Activated naive CD8-positive, alpha-beta T cell treated with anti-CD3 and anti-CD28 coated beads, Interleukin-2, amount 50 U/mL, for 16 hours (primary cell): ENCODE data around the gene RNF220.

Source experiments
- DNase-seq: peaks from one replicate; pipeline ENCODE4 v3.0.0-alpha.2; 2020; ENCODE audit warnings: low read depth, low spot score

RNF220 gene

DNA sequence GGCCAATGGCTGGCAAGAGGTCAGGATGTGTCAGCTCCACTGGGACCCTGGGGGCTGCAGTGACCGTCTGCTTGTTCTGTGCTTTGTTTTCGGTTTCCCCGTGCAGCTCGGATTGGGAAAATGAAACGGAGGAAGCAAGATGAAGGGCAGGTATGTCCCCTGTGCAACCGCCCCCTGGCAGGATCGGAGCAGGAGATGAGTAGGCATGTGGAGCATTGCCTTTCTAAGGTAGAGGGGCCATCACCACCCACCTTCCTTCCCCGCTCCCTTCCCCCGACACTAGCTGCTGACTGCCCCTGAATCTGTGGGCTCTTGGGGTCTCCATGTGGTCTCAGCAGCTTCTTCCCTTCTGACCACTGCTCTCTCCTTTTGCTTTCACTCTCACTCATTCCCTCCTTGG, 230.4 kb downstream of the RNF220 start:
- no peak for DNase-seq

DNA sequence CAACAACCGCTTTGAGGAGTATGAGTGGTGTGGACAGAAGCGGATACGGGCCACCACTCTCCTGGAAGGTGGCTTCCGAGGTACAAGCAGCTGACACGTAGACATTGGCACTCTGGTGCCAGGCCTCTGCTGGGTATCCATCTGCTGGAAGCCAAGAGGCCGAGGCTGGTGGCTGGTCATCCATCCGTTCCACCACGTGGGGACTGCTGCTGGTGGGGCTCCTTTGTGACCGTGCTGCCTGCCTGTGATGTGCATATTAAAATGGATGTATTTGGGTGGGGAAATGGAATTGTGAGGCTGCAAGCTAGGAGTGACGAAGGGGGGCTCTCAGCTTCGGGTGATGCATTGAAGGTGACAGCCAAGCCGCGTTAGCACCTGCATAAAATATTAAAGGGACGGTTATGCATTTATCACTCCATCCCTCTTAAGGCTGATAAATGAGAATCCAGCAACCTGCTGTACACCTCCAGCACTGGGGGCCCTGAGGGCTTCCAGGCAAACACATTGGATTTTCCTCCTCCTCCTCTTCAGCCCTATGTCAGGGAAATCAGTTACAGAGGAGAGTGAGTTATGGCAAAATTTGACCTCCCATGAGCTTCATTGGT, 231.1 kb downstream of the RNF220 start:
- no peak for DNase-seq

DNA sequence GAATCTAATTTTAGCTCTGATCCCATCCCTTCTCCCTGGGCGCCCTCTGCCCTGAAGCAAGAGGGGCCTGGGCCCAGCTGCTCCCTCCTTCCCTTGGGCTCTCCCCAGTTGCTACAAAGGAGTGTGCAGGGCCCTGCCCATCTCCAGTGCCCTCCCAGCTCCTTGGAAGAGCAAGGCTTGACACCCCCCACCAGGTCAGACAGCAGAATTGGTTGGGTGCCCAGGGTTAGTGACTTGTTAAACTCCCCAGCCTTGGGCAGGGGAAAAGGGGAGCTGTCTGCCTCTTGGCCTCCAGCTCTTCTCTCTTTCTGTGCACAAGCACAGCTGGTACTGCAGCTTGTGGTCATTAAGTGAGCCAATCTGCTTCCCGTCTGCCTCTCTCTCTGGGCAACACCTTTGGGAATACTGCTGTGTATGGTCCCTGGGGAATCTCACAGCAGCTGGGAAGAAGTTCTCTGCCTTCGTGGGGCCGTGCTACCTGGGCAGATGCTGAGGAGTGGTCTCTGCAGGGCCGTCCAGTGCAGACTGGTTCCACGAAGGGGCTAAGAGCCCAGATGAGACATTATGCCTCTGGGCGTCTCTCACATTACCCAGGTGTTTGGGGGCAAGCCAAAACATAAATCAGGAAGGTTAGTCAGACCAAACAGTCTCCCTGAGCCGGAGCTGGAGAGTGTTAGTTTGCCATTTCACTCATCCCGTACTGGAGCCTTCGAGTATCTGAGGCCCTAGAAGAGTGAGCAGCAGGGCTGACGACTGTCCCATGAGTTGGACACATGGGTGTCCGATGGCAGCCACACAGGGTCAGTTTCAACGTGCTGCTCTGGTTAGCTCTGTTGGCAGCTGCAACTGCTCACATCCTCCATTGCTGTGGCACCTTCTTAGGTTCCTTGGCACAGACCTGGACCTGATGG, 231.9 kb downstream of the RNF220 start:
- DNase-seq, result no peak

DNA sequence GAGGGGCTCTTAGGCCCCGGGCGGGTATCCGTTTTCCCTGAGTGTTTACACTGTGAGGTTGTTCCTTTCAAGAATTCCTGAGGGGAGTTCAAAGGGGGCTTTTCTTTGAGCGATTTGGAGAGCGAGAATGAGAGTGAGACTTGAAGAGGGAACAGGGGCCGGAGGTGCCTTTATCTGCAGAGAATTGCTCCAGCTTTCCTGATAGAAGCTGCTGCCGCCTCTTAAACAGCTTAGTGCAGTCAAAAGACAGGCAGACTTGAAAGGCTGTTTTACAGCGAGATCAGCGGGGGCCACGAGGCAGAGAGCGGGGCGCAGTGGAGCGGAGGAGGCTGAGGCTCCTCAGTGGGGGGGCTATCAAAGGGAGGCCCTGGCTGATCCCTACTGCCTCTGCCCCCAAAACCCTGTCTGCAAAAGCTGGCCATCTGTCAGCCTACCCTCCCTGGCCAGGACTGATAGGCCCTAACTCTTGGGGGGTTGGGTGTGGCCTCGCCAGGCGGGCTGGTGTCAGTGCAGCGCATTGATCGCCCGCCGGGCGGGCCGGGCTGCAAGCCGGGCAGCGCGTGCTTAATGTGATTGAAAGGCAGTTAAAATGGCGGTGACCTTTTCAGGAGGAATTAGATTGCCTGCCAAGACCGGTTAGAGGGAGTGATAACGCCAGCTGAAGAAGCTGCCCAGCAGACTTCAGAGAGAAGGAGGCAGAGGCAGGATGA, 232.8 kb downstream of the RNF220 start:
- no peak for DNase-seq

DNA sequence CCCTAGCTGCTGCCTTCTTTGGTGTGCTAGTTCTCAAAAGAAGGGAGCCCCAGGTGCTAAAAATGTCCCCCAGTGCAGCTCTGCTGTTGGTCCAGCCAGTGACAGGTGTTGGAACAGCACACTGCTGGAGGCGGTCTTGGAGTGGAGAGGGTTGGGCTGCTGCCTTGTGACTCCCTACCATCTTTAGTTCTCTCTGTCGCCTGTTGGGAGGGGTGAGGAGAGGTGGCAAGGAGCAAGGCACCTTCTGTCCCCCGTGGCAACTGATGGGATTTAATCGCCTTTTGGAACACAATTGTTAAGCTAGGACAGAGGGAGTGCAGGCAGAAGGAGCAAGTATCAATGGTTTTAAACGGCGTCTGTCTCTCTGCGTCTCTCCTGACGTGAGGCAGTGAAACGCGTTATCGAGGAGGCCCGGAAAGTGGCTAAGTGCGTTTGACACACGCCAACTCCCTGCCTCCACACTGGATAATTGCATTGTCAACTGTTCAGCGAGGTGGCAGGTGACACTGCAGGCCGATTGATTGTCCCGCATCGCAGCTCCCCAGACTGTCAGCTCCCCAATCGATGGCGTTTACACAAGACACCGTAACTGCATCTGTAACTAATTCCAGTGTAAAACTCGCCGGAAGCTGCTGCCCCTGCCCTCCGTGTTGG, 235.3 kb downstream of the RNF220 start:
- DNase-seq, result no peak

DNA sequence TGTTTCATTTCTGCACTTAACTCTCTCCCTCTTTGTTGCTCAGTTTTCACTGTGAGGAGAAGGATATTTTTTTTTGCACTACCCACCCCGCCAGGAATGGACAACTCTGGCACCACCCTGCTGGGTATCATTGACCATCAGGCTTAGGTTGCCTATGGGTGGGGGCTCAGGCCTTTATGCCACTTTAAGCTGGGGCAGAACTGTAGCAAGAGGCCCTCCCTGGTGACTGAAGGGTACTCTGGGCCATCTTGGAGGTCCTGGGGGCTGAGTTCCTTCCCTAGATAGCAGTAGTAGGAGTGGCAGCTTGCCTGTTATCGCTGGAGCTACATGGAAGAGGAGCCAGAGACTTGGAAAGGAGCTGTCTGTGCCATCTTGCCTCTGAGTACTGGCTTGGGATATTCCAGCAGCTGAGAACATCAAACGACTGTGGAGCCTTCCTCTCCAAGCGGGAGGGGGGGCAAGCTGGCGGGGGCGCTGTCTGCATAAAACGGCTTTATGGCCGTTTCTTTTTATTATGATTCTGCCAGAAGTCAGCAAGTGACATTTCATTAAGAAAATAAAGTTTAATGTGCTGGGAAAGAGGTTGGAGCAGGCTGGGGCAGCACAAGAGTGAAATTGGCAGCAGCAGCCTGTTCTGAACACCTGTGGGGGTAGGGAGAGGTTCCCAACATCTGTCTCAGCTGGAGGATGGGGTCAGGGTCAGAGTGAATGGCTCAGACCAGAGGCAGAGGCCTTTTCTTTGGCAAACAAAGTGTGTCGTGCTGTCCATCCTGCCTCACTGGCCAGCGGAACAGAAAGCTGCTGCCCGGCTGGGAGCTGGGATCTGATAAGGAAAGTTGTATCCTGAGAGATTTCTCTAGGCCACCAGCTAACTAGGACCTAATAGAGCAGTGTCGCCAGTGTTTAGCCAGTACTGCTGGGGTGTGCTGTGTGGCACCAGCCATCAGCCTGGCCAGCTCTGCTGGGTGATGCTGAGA, 236.4 kb downstream of the RNF220 start:
- DNase-seq, result no peak

DNA sequence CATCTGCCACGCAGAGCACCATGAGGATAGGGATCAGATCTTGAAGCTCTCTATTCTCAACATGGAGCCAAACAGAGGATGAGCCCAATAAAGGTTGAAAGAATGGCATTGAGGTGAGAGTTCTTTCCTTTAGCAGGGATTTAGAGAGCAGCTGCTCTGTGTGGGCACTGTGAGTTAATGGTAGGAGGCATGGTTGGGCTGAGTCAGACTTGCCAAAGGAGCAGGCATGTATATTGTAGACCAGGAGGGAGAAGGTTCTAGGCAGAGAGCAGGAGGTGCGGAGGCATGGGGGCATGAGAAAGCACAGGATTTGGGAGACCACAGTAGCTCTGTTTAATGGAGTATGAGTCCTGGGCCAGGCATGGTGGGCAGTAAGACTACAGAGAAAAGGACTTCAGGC, 237.2 kb downstream of the RNF220 start:
- no peak for DNase-seq

DNA sequence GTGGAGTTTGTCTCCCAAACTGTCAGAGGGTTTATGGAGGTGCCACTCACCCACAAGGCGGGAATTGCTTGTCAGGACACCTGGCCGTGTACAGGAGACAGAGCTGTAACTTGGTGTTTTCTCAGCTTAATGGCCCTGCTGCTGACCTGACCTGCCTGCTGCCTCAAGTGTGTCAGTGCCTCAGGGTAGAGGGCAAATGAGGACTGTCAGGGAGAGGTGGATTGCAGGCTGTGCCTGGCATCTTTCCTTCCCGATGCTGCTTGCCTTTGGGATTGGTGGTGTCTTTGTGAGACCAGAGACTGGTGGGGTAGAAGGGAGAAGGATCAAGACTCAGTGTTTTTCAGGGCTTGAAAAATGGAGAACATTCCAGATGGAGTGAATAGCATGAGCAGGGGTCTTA, 237.9 kb downstream of the RNF220 start:
- no peak for DNase-seq

DNA sequence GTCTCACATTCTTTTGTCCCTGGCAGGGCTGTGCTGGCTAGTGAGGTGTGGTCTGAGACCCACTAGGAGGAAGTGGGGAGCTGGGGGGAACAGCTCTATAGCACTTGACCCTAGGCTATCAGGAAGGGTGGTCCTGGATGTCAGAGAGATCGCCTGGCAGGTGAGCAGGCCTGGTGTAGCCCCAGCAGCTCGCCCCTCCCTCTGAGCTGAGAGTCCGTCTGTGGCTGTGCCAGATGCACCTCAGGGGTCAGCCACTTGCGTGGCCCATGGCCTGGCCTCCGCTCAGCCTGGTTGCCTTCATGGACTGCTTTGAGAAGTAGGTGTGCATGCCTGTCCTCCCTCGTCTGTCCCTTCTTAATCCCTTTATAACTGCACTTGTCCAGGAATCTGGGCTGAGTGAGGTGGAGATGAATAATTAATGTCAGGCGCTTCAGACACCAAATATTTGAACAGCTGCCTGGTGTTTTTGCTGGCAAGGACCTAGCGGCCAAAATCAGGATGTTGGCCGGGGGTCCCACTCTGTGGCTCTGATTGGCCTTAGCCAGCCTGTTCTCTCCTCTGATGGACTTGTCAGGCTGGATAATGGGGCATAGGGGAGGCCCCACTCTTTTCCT, 238.8 kb downstream of the RNF220 start:
- no peak for DNase-seq

DNA sequence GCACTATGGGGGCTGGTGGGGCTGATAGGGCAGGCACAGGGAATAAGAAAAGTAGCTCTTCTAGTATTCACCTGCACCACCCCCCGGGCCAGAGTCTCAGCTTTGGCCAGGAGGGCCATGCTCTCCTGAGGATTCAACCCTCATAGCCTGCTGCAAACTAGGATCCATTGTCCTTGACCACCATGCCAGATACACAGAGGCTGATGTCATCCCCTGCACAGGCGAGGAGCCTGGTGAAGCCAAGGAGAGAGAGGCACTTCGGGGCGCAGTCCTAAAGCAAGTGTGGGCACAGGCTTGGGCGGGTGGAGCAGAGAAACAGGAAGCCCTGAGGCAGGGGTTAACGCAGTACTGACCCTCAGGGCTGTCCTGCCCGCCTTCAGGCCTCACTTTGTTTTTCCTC, 239.8 kb downstream of the RNF220 start:
- no peak for DNase-seq

DNA sequence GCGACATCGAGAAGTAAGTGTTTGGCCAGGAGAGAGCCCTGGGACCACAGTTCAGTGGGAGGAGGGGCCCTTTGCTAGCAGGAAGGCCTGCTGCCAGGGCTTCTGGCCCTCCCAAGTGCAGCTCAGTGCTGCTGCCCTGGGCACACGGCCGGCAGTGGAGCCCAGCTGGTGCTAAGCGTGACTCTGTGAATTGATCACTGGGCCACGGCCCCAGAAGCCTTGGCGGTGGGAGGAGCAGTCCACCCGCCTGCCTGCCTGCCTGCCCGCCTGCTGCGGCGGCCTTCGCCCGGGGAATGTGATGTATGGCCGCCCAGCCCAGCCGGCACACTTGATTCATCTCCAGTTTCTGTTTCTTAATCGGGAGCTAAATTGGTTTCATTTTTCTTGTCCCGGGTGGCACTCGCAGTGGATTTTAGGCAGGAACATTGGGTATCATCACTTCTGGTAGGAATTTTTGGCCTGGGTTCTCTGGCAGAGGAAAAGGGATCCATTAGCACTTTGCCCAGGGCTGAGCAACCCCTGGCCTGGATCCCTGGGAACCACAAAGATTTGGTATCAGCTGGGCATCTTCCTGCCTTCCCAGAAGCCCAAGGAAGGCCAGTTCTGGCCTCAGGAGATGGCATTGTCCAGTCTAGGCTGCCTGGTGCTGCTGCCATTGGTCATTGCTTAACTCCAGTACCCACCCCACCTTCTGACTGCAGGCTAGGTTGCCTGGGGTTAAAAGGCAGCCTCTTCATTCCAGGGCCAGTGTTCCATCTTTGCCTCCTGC, 240.6 kb downstream of the RNF220 start:
- DNase-seq, result no peak

DNA sequence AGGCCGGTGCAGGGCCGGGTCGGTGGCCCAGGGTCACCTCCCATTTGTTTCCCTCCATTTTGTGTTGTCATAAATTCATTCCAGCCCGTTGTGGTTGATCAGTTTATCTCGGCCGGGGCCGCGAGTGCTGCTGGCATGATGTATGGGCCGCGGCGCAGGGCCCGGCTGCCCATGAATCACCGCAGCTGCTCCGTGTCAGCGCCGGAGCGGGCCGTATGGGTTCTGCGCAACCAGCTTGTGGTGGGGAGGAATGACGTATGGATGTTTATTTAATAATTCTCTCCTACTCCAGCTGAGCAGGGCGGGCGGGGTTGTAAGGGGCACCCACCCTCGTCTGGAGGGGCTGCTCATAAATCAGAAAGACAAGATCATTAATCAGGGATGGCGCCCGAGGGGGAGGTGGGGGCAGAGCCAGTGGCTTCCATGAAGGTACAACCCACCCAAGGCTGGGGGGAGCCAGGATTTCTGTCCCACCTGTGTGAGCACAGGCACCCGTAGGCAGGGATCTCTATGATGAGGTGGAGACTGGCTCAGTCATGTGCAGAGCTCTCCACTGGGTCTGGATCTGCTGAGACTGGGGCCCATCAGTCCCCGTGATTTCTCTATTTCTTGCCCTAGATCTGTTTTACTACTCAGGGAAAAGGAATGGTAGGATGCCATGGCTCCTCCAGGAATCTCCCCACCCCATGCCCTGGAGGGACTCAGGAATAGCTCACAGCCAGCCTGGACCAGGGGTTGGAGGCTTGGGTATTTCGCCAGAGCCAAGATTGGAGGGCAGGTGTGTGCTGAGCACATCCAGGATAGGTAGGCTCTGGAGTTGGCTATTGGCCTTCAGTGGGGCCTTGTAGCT, 241.4 kb downstream of the RNF220 start:
- DNase-seq, result no peak

DNA sequence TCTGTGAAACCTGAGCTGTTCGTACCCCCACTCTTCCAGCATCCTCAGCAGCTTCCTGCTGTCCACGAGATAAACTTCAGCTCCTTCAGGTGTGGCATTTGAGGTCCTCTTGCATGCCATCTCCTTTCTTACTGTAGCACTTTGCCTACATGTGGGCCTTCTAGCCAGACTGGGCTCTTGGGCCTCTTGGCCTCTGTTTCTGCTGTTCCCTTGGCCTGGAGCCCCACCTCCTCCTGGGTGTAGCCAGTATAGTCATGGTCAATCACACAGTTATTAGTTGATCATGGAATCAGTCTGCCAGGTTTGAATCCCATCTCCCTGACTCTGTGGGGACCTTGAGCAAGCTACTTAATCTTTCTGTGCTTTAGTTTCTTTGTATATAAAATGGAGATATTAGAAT, 242.8 kb downstream of the RNF220 start:
- no peak for DNase-seq

DNA sequence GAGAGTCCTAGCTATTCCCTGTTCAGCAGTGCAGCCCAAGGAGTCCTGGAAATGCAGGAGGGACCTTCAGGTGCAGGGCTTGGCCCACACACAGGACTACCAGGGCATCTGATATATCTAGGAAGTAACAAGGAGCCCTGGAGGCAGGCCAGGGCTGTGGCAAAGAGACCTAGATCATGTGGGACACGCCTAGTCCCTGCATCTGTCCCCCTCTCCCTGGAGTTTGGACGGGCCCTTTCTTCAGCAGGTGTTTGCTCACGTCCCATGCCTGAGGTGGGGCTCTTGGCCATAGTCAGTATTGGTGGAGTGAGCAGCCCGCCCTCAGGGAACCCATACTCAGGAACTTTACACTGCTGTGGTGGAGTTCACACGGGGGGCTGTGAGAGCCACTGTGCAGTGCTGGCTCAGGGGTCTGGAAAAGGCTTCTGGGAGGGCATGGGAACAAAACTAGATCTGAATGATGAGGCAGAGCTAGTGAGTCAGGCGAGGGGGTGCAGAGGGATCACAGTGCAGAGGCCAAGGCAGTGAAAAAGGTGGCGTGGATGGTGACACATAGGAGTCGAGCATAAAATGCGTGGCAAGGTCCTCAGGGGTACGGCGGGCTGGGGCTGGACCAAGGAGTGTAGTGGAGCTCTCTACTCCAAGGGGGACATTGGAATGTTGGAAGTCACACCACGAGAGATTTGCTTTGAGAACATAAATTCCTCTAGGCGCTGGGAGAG, 243.6 kb downstream of the RNF220 start:
- DNase-seq, result no peak

DNA sequence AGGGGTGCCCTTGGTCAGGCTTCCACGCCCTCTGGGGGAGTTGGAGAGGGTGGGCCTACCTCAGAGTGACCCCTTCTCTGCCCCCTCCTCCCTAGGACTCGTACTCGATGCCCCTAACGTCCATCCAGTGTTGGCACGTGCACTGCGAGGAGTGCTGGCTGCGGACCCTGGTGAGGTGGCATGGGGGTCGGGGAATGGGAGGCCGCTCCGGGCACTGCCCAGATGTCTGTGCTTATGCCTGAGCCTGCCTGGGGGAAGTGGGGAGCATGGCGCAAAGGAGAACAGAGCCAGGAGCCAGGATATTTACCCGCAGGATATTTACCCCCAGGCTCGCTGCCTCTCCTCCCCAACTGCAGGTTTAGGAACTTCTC, 244.7 kb downstream of the RNF220 start:
- no peak for DNase-seq

DNA sequence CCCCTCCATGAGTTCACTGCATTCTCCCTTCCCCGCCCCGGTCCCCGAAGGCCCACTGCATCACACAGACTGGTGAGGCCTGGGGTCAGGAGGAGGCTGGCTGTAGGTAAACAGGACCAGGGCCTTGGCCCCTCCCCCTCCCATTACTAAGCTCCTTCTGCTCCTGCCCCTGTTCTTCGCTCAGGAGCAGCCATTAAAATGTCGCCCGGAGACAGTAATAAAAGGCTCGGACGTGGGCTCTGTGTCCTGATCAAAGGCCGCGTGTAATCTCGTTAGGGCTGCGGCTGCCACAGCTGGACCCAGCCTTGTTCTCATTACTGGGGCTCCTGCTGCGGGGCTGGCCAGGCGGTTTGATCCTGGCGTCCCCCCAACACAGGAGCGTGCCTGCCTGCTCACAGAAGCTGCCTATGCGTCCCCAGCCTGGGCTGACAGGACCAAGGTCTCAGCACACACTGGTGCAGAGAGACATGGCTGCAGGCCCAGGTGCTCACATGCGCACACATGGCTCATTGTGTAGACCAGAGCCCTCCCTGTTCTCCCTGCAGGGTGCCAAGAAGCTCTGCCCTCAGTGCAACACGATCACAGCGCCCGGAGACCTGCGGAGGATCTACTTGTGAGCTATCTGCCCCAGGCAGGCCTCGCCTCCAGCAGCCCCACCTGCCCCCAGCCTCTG, 245.2 kb downstream of the RNF220 start:
- no peak for DNase-seq

DNA sequence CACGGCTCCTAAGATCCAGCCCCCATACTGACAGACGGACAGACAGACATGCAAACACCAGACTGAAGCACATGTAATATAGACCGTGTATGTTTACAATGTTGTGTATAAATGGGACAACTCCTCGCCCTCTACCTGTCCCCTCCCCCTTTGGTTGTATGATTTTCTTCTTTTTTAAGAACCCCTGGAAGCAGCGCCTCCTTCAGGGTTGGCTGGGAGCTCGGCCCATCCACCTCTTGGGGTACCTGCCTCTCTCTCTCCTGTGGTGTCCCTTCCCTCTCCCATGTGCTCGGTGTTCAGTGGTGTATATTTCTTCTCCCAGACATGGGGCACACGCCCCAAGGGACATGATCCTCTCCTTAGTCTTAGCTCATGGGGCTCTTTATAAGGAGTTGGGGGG, 246.0 kb downstream of the RNF220 start:
- no peak for DNase-seq
